H1 (cell line): ENCODE measurements around the gene TOMM5. TPM values are rescaled to one million over a fixed set of nuclear protein-coding genes. Genes with fewer than 3 reads are reported as not detected.

Source experiments
- CTCF ChIA-PET: fragments of 300-600 bp; sonication (Branson Sonifier 250); formaldehyde crosslinking; loops from one replicate; lab custom pipeline; 2021; ENCODE audit not compliant: partially characterized antibody; lab: Charles Lee
- POLR2A ChIA-PET: fragments of 300-600 bp; sonication (Branson Sonifier 250); formaldehyde crosslinking; loops from one replicate; lab custom pipeline; 2021; ENCODE audit warnings: inconsistent platforms; ENCODE audit not compliant: partially characterized antibody; lab: Charles Lee
- DNase-seq, 2 experiments: peaks; one replicate each; pipeline versions ENCODE4 v3.0.0 to v3.0.0-alpha.2; 2010 to 2022; ENCODE audit warnings: low spot score in 2 of 2, low read depth in 1 of 2, mixed read lengths in 1 of 2
- FAIRE-seq: peaks from 2 replicates; lab custom pipeline; 2011; peaks lifted over from hg19 to GRCh38; lab: Jason Lieb, UNC
- H2AFZ ChIP-seq: 2 replicates; pipeline ENCODE4 v1.8.1; 2012; ENCODE audit warnings: low read length, inconsistent platforms
- H2AK5ac ChIP-seq: 2 replicates; pipeline ENCODE4 v1.6.1; 2013; ENCODE audit warnings: low read depth, low read length
- H2BK120ac ChIP-seq: replicated peaks from 2 replicates; pipeline ENCODE3; 2013; ENCODE audit warnings: low read depth, low read length, inconsistent platforms
- H2BK12ac ChIP-seq: 2 replicates; pipeline ENCODE4 v1.6.1; 2013; ENCODE audit warnings: low read depth, low read length
- H2BK15ac ChIP-seq: 2 replicates; pipeline ENCODE4 v1.6.1; 2013; ENCODE audit warnings: low read length
- H2BK20ac ChIP-seq: 2 replicates; pipeline ENCODE4 v1.6.1; 2013; ENCODE audit warnings: low read length
- H2BK5ac ChIP-seq: 2 replicates; pipeline ENCODE4 v1.6.1; 2013; ENCODE audit warnings: low read depth, low read length
- H3K14ac ChIP-seq: 2 replicates; pipeline ENCODE4 v1.6.1; 2013; ENCODE audit warnings: inconsistent platforms; ENCODE audit not compliant: insufficient read length
- H3K18ac ChIP-seq: 2 replicates; pipeline ENCODE4 v1.6.1; 2013; ENCODE audit warnings: low read length; ENCODE audit errors: extremely low read depth
- H3K23ac ChIP-seq: 2 replicates; pipeline ENCODE4 v1.6.1; 2013; ENCODE audit warnings: inconsistent platforms; ENCODE audit not compliant: insufficient read length
- H3K23me2 ChIP-seq: 2 replicates; pipeline ENCODE4 v1.6.1; 2013; ENCODE audit warnings: low read depth, low read length
- H3K27ac ChIP-seq: 2 replicates; pipeline ENCODE4 v1.6.1; 2011; ENCODE audit warnings: low read depth, low read length, inconsistent platforms
- H3K27me3 ChIP-seq, 4 experiments: replicated peaks in 1 of 4; 1 replicate in 1 of 4; 2 replicates in 3 of 4; pipeline versions ENCODE4 v1.6.1 to v1.8.1; 2011 to 2013; ENCODE audit warnings: low read length in 3 of 4, mild to moderate bottlenecking in 3 of 4, inconsistent platforms in 2 of 4, mixed read lengths in 2 of 4, moderate library complexity in 1 of 4; ENCODE audit not compliant: control insufficient read depth in 3 of 4, insufficient read depth in 3 of 4; ENCODE audit errors: extremely low read depth in 1 of 4
- H3K36me3 ChIP-seq, 4 experiments: 2 replicates each; pipeline versions ENCODE4 v1.6.1 to v1.8.1; 2011 to 2013; ENCODE audit warnings: mild to moderate bottlenecking in 4 of 4, low read length in 3 of 4, moderate library complexity in 2 of 4, control low read depth in 1 of 4, inconsistent platforms in 1 of 4; ENCODE audit not compliant: insufficient read depth in 4 of 4, control insufficient read depth in 2 of 4
- H3K4ac ChIP-seq: replicated peaks from 2 replicates; pipeline ENCODE3; 2013; ENCODE audit warnings: low read length, low read depth, mixed read lengths, inconsistent platforms; ENCODE audit not compliant: insufficient read length
- H3K4me1 ChIP-seq, 4 experiments: replicated peaks in 1 of 4; 1 replicate in 1 of 4; 2 replicates in 3 of 4; pipeline versions ENCODE4 v1.6.1 to v1.8.1; 2011 to 2013; ENCODE audit warnings: low read length in 3 of 4, inconsistent platforms in 2 of 4, mixed read lengths in 1 of 4; ENCODE audit not compliant: insufficient read depth in 4 of 4, control insufficient read depth in 3 of 4
- H3K4me2 ChIP-seq, 2 experiments: 2 replicates each; pipeline versions ENCODE4 v1.6.1 to v1.8.1; 2011 to 2013; ENCODE audit warnings: low read depth in 2 of 2, low read length in 2 of 2, control low read depth in 1 of 2, inconsistent platforms in 1 of 2, mild to moderate bottlenecking in 1 of 2; ENCODE audit not compliant: insufficient read depth in 1 of 2
- H3K4me3 ChIP-seq, 4 experiments: fragments of 200-600, 300-600 bp in 1 of 4; sonication (generic), shearing (Covaris generic), sonication (Bioruptor Twin) in 1 of 4; 2 replicates each; pipeline versions ENCODE4 v1.5.1 to v1.8.1; 2011 to 2016; ENCODE audit warnings: low read length in 4 of 4, low read depth in 3 of 4, control low read depth in 2 of 4, inconsistent platforms in 2 of 4, mild to moderate bottlenecking in 2 of 4, mixed read lengths in 1 of 4, moderate library complexity in 1 of 4; ENCODE audit not compliant: insufficient read depth in 2 of 4; ENCODE audit errors: extremely low read depth in 1 of 4
- H3K56ac ChIP-seq: replicated peaks from 2 replicates; pipeline ENCODE3; 2013; ENCODE audit warnings: low read depth, mild to moderate bottlenecking, mixed read lengths, low read length, inconsistent platforms; ENCODE audit not compliant: insufficient read length
- H3K79me1 ChIP-seq: 2 replicates; pipeline ENCODE4 v1.6.1; 2013; ENCODE audit warnings: low read depth, low read length, control low read depth
- H3K79me2 ChIP-seq, 2 experiments: 2 replicates each; pipeline versions ENCODE4 v1.6.1 to v1.8.1; 2012 to 2013; ENCODE audit warnings: low read length in 2 of 2, mild to moderate bottlenecking in 2 of 2, inconsistent platforms in 1 of 2; ENCODE audit not compliant: insufficient read depth in 2 of 2, control insufficient read depth in 1 of 2
- H3K9ac ChIP-seq, 4 experiments: replicated peaks in 1 of 4; 1 replicate in 1 of 4; 2 replicates in 3 of 4; pipeline versions ENCODE4 v1.6.1 to v1.8.1; 2011 to 2013; ENCODE audit warnings: low read depth in 3 of 4, low read length in 3 of 4, control low read depth in 2 of 4, mild to moderate bottlenecking in 2 of 4, moderate library complexity in 2 of 4, inconsistent platforms in 1 of 4; ENCODE audit errors: extremely low read depth in 1 of 4
- H3K9me3 ChIP-seq, 2 experiments: 2 replicates each; pipeline versions ENCODE4 v1.6.1 to v1.8.1; 2012 to 2013; ENCODE audit warnings: mild to moderate bottlenecking in 2 of 2, moderate library complexity in 2 of 2, control low read depth in 1 of 2, inconsistent platforms in 1 of 2, low read depth in 1 of 2, low read length in 1 of 2, mixed read lengths in 1 of 2; ENCODE audit not compliant: insufficient read depth in 2 of 2
- H4K20me1 ChIP-seq, 2 experiments: replicated peaks in 1 of 2; 2 replicates each; pipeline versions ENCODE3 to v1.8.1; 2011 to 2013; ENCODE audit warnings: inconsistent platforms in 2 of 2, low read length in 2 of 2, mild to moderate bottlenecking in 1 of 2; ENCODE audit not compliant: insufficient read depth in 2 of 2, control insufficient read depth in 1 of 2
- H4K5ac ChIP-seq: 2 replicates; pipeline ENCODE4 v1.6.1; 2013; ENCODE audit warnings: low read length, low read depth, mixed read lengths, inconsistent platforms; ENCODE audit not compliant: insufficient read length
- H4K8ac ChIP-seq: 2 replicates; pipeline ENCODE4 v1.8.0; 2013; ENCODE audit warnings: mild to moderate bottlenecking, moderate library complexity, low read length, inconsistent platforms; ENCODE audit not compliant: insufficient read depth; ENCODE audit errors: extremely low read depth
- H4K91ac ChIP-seq: replicated peaks from 2 replicates; pipeline ENCODE3; 2013; ENCODE audit warnings: low read length, mixed read lengths, inconsistent platforms; ENCODE audit not compliant: insufficient read length
- RAD21 ChIP-seq, 2 experiments: IDR thresholded peaks in 1 of 2; conservative IDR thresholded peaks in 1 of 2; 2 replicates each; pipeline ENCODE4 v1.6.1; 2011; ENCODE audit warnings: low read depth in 2 of 2, low read length in 2 of 2, improper control_type of control experiment in 1 of 2, inconsistent platforms in 1 of 2, mild to moderate bottlenecking in 1 of 2, moderate library complexity in 1 of 2
- ZNF274 ChIP-seq: IDR thresholded peaks from 2 replicates; pipeline ENCODE4 v1.7.0; 2012; ENCODE audit warnings: low read length, borderline replicate concordance; ENCODE audit errors: extremely low read depth
- WGBS, 2 experiments: shearing (Covaris generic) in 1 of 2; methylation state at CpG; one replicate each; pipeline versions ENCODE4 v1.1.6 to v1.1.7; 2013 to 2015; ENCODE audit warnings: low lambda C conversion rate in 2 of 2, mixed read lengths in 2 of 2, inconsistent platforms in 1 of 2, low coverage in 1 of 2, missing lambda C conversion rate in 1 of 2; ENCODE audit not compliant: insufficient replicate concordance in 2 of 2, insufficient coverage in 1 of 2, insufficient read length in 1 of 2; ENCODE audit errors: extremely low coverage in 1 of 2, missing lambda C conversion rate in 1 of 2; 5-methylcytosine and 5-hydroxymethylcytosine counted together
- polyA plus RNA-seq, 7 experiments: library from polyadenylated mRNA; depleted of rRNA in 3 of 7; stranded (reverse) in 5 of 7; unstranded in 2 of 7; fragments of >200 nt in 5 of 7; fragments of 200-250 nt in 2 of 7; gene quantifications; 1 replicate in 5 of 7; 2 replicates in 1 of 7; 4 replicates in 1 of 7; pipeline versions ENCODE4 v1.2.1 to v1.2.3, GENCODE V29; 2011 to 2013; ENCODE audit warnings: missing spikeins in 2 of 7, mixed read lengths in 2 of 7
- total RNA-seq: library from RNA; stranded (reverse); fragmentation: NEBNext Ultra II Directional; extraction: Animal tissue kit (Norgen Biotek cat#: 25700); gene quantifications from 2 replicates; pipeline ENCODE4 v1.2.1, GENCODE V29; 2021

The TOMM5 gene
- total and polyA plus RNA-seq, 2 of the 8 experiments (the other 6 are each of a cell fraction or from before 2014, with no cell fraction given): 171 to 174 TPM

DNA sequence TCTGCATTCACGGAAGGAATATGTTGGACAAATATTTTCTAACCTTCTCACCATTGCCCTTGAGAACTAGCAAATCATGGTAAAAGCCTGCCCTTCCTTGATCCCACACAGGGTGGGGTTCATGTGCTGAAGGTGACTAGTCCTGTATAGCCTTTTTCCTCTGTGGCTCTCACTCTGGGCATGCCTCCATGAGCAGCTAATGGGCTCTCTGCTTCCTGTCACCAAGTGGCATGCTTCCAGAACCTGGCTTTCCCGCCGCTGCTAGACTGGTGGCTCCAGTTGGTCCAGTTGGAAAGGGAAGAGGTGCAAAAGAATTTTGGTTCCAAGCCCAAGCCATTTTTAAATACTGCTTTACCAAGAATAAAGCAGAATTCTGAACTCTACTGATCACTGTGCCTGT, 51.8 kb downstream of the TOMM5 start:
- no peaks in the 10 kb centered on the region for H3K9me3 ChIP-seq
- H3K79me1 ChIP-seq: no peaks in the 10 kb centered on the region
- H2BK12ac ChIP-seq: no peak overlapping the region
- DNase-seq (no peak), FAIRE-seq (no peak)
- H3K18ac ChIP-seq: no peak overlapping the region
- no peak overlapping the region for H3K14ac ChIP-seq
- H2BK5ac ChIP-seq: no peak overlapping the region
- H4K5ac ChIP-seq: no peak overlapping the region
- no peak overlapping the region for H2AK5ac ChIP-seq
- H3K23me2 ChIP-seq: no peaks in the 10 kb centered on the region
- no peaks in the 10 kb centered on the region for H3K4me1 ChIP-seq
- no peak overlapping the region for H2AFZ ChIP-seq
- no peak overlapping the region for H4K91ac ChIP-seq
- peaks cover 6 to 28% (median 14%) of the 10 kb centered on the region in 4 experiments; a peak in 6 of 8 replicates for H3K36me3 ChIP-seq
- no peak overlapping the region for H2BK20ac ChIP-seq
- no peak overlapping the region for H4K8ac ChIP-seq
- H3K4me2 ChIP-seq: no peak overlapping the region
- POLR2A ChIA-PET: no interaction called here
- H3K4me3 ChIP-seq: no peak overlapping the region
- no peaks in the 10 kb centered on the region for H3K79me2 ChIP-seq
- H4K20me1 ChIP-seq: peaks cover 0 to 7% of the 10 kb centered on the region in 2 experiments
- H3K27me3 ChIP-seq: no peaks in the 10 kb centered on the region
- H3K56ac ChIP-seq: no peak overlapping the region
- TF ChIP-seq RAD21 (IDR thresholded peaks at IDR 0.05 in 1 of 2, conservative IDR thresholded peaks at IDR 0.05 in 1 of 2; ENCODE audit: low read depth in 2 of 2, low read length in 2 of 2) (0 out of 4 replicates have a peak, but pooled peaks of 1 of the 2 experiments have one; percentile 4), ZNF274 (no peak)
- TF ChIP-seq, all 59 proteins: peak for 1
- CTCF ChIA-PET: no interaction called here
- H2BK15ac ChIP-seq: no peak overlapping the region
- no peak overlapping the region for H2BK120ac ChIP-seq
- no peak overlapping the region for H3K4ac ChIP-seq
- no peak overlapping the region for H3K27ac ChIP-seq
- H3K9ac ChIP-seq: no peak overlapping the region
- no peak overlapping the region for H3K23ac ChIP-seq
- WGBS, 2 experiments: 89% methylated on average over 3 of the region's 3 CpGs; no CpG with 5 or more reads in 1 of the 2 experiments
